B cell (primary cell): ENCODE data around the gene IFI30.

ENCODE experiments used
- CTCF ChIP-seq: fragments of 200-600 bp; IDR thresholded peaks from one replicate; pipeline ENCODE4 v1.8.0; 2022; ENCODE audit warnings: antibody characterized with exemption, mild to moderate bottlenecking
- EZH2 ChIP-seq: IDR thresholded peaks from 2 replicates; pipeline ENCODE4 v1.6.1; 2012; ENCODE audit warnings: borderline replicate concordance, low read depth, mild to moderate bottlenecking, moderate library complexity, low read length; ENCODE audit not compliant: insufficient read depth, poor library complexity, severe bottlenecking

GRCh38 chr19:18170714-18171255 lies 2.8 kb upstream of the IFI30 start:
- TF ChIP-seq CTCF = no peak
- TF ChIP-seq EZH2 = no peak
